Parathyroid adenoma (tissue), 2 donors: ENCODE measurements around the gene LARGE2.

Experiments
- H2AFZ ChIP-seq: fragments of 300-600 bp; sonication (generic); one replicate; pipeline ENCODE4 v1.7.0; 2017; ENCODE audit warnings: antibody characterized with exemption, mild to moderate bottlenecking
- H3K27ac ChIP-seq: fragments of 300-600 bp; sonication (generic); one replicate; pipeline ENCODE4 v1.7.0; 2017
- H3K27me3 ChIP-seq: fragments of 300-600 bp; sonication (generic); one replicate; pipeline ENCODE4 v1.7.0; 2017; ENCODE audit warnings: low read length; ENCODE audit not compliant: control insufficient read depth, insufficient read depth
- H3K36me3 ChIP-seq: fragments of 300-600 bp; sonication (generic); one replicate; pipeline ENCODE4 v1.7.0; 2017; ENCODE audit warnings: low read length; ENCODE audit not compliant: control insufficient read depth, insufficient read depth
- H3K4me1 ChIP-seq: fragments of 300-600 bp; sonication (generic); one replicate; pipeline ENCODE4 v1.7.0; 2017; ENCODE audit warnings: control low read depth
- H3K4me2 ChIP-seq: fragments of 300-600 bp; sonication (generic); one replicate; pipeline ENCODE4 v1.7.0; 2017; ENCODE audit warnings: low read length
- H3K4me3 ChIP-seq: fragments of 300-600 bp; sonication (generic); one replicate; pipeline ENCODE4 v1.7.0; 2017; ENCODE audit warnings: low read depth, low read length
- H3K79me2 ChIP-seq: fragments of 300-600 bp; sonication (generic); one replicate; pipeline ENCODE4 v1.7.0; 2017; ENCODE audit warnings: control low read depth
- H3K9ac ChIP-seq: fragments of 300-600 bp; sonication (generic); one replicate; pipeline ENCODE4 v1.7.0; 2017; ENCODE audit warnings: mild to moderate bottlenecking
- H3K9me3 ChIP-seq: fragments of 300-600 bp; sonication (generic); one replicate; pipeline ENCODE4 v1.7.0; 2017; ENCODE audit warnings: low read length; ENCODE audit not compliant: control insufficient read depth
- TF ChIP-seq, protein P1 (sequence below): fragments of 300-600 bp; sonication (generic); IDR thresholded peaks from one replicate; pipeline ENCODE4 v1.7.0; 2017; ENCODE audit warnings: antibody characterized with exemption, mild to moderate bottlenecking
- donor health status: primary hyperparathyroidism.

The LARGE2 gene

DNA sequence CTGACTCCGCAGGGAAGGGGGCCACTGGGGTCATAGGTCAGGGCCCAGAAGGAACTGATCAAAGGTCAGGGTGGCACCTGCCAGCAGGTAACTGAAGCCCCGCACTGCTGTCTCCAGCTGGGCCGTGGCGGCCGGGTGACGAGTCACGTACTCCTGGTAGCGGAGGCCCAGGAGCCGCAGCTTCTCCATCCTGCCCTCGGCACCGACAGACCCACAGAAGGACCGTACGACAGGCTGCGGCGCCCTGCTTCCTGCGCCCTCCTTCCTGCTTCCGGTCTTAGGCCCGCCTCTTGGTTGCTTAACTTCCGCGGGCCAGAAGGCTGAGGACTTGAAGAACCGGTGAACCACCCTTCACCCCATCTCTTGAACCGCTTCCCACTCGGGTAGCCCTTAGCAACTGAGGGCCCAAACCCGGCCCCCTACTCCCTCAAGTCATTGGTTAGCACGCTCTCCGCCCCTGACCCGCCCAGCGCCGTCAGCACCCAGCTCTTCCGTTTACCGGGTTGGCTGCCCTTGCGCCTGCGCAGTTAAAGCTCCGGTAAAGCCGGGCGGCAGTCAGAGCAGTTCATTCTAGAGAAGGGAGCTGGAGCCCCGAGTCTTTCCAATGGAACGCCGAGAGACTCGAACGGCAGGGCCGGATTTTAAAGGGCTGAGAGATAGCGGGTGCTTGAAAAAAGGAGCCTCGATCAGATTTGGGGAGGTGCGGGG lies 4.7 kb upstream of the LARGE2 start, which contains the start of gene PEX16:
TSS of gene PEX16 (minus strand) at position 255 of the 708 bp plus-strand sequence. CDS start at position 189, 66 bp downstream.
- H3K79me2 ChIP-seq: no peaks in the 10 kb centered on the region
- H3K9ac ChIP-seq: no peak within 1 kb of the TSS
- peak within 1 kb of the TSS; percentile 94 for H3K4me3 ChIP-seq
- H3K4me2 ChIP-seq: peak within 1 kb of the TSS; percentile 93
- peaks cover 5% of the 10 kb centered on the region for H3K4me1 ChIP-seq
- TF ChIP-seq, protein P1, sequence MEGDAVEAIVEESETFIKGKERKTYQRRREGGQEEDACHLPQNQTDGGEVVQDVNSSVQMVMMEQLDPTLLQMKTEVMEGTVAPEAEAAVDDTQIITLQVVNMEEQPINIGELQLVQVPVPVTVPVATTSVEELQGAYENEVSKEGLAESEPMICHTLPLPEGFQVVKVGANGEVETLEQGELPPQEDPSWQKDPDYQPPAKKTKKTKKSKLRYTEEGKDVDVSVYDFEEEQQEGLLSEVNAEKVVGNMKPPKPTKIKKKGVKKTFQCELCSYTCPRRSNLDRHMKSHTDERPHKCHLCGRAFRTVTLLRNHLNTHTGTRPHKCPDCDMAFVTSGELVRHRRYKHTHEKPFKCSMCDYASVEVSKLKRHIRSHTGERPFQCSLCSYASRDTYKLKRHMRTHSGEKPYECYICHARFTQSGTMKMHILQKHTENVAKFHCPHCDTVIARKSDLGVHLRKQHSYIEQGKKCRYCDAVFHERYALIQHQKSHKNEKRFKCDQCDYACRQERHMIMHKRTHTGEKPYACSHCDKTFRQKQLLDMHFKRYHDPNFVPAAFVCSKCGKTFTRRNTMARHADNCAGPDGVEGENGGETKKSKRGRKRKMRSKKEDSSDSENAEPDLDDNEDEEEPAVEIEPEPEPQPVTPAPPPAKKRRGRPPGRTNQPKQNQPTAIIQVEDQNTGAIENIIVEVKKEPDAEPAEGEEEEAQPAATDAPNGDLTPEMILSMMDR: no peak
- no peaks in the 10 kb centered on the region for H3K9me3 ChIP-seq
- peak within 1 kb of the TSS; percentile 88 for H3K27ac ChIP-seq
- no peaks in the 10 kb centered on the region for H3K27me3 ChIP-seq
- H2AFZ ChIP-seq: peak within 1 kb of the TSS; percentile 86
- H3K36me3 ChIP-seq: no peaks in the 10 kb centered on the region

DNA sequence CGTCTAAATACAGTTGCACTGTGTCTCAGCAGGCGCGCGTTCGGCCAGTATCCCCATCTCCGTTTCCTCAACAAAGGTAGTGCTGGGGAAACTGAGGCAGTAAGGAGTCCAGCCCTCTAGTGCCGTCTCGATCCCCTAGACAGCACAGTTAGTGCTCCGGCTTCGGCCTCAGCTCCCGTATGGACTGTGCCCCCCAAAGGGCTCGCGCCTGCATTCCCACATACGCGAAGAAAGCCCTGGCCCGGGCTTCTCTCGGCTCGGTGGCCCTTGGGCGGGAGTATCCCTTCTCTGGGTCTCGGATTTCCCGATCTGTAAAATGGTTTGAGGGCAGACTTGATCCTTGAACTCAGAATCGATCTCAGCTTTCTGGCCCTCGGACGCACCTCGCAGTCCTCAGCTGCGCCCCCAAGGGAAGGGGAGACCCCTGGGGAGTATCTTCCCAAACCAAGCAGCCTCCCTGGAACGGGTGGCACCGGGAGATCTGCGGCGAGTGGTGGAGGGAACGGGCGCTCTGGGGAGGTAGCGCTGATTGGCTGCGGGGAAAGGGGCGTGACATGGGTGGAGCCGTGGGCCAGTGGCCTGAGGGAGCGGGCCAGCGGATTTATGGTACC lies 4.0 kb upstream of the LARGE2 start:
- peak overlapping the region; percentile 88 for H3K27ac ChIP-seq
- peaks cover 5% of the 10 kb centered on the region for H3K4me1 ChIP-seq
- no peaks in the 10 kb centered on the region for H3K36me3 ChIP-seq
- no peak overlapping the region for H3K9ac ChIP-seq
- H3K4me2 ChIP-seq: peak overlapping the region; percentile 93
- peak overlapping the region; percentile 86 for H2AFZ ChIP-seq
- H3K79me2 ChIP-seq: no peaks in the 10 kb centered on the region
- no peaks in the 10 kb centered on the region for H3K9me3 ChIP-seq
- H3K27me3 ChIP-seq: no peaks in the 10 kb centered on the region
- H3K4me3 ChIP-seq: peak overlapping the region; percentile 94
- TF ChIP-seq, protein P1: no peak

DNA sequence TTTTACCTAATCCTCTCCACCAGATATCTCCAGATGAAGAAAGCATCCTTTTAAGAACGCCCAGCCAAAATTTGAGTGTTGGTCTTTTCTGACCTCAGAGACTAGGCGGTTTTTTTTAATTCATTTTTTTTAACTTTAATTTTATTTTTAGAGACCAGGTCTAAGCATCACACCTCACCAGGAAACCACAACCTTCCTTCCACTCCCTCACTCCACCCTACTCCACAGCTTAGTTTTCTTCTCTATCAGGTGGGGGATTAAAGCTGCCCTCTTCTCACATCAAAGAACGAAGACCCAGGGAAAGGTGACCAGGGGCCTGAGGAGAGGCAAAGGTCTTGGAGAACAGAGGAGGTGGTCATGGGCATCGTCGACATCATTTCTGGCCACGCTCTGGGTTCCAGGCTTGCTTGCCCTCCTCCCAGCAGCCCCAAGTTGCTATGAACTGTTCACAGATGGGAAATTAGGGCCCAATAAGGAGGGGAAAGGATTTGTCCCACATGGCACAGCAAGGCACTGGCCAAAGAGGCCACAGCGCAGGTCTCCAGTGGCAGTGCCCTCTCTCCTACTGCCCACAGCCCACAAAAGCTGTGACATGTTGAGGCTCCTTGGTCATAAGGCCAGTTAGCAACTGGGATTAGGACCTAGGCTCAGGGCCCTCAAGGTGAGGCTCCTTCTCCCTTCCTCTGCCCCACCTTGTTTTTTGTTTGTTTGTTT lies 3.3 kb upstream of the LARGE2 start:
- no peaks in the 10 kb centered on the region for H3K36me3 ChIP-seq
- H3K9ac ChIP-seq: no peak overlapping the region
- TF ChIP-seq, protein P1: no peak
- H2AFZ ChIP-seq: no peak overlapping the region
- peaks cover 5% of the 10 kb centered on the region for H3K4me1 ChIP-seq
- peak overlapping the region; percentile 94 for H3K4me3 ChIP-seq
- H3K27me3 ChIP-seq: no peaks in the 10 kb centered on the region
- H3K9me3 ChIP-seq: no peaks in the 10 kb centered on the region
- H3K4me2 ChIP-seq: peak overlapping the region; percentile 93
- H3K27ac ChIP-seq: no peak overlapping the region
- H3K79me2 ChIP-seq: no peaks in the 10 kb centered on the region

DNA sequence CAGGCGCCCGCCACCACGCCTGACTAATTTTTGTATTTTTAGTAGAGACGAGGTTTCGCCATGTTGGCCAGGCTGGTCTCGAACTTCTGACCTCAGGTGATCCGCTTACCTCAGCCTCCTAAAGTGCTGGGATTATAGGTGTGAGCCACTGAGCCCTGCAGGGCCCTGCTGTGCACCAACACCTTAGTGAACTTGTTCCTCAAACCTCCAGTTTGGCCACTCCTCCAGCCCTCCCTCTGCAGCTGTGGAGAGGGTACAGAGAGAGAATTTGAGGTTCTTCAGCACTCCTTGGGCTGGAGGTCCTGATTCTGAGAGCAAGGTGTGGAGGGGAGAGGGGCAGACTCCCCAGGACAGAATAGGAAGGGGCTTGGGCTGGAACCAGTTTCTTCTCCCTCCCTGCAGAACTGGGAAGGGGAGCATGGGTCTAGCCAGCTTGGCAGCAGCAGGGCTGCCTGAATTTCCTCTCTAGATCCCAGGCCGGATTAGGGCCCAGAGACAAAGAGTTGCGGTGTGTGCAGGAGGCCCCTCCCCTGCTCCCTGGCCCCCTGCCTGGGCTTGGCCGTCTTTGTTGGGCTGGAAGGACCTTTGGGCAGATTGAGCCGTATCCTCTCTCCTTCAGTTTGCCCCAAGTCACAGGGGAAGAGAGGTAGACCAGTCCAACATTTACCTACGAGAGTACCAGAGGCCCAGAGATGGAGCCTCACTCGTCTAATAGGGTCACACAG lies 2.5 kb upstream of the LARGE2 start:
- Histone ChIP-seq H3K4me2 (no peak overlapping the region), H3K4me3 (no peak overlapping the region), H3K27me3 (no peaks in the 10 kb centered on the region), H3K79me2 (no peaks in the 10 kb centered on the region), H2AFZ (no peak overlapping the region), H3K9me3 (no peaks in the 10 kb centered on the region), H3K4me1 (peaks cover 5% of the 10 kb centered on the region), H3K27ac (no peak overlapping the region), H3K9ac (no peak overlapping the region), H3K36me3 (no peaks in the 10 kb centered on the region)
- TF ChIP-seq, protein P1: no peak
